Medulla oblongata (tissue), 1 donor: ENCODE data around the gene SULF2.

Experiments
- DNase-seq: peaks from one replicate; pipeline ENCODE4 v3.0.0-alpha.2; 2015; ENCODE audit errors: extremely low spot score

The SULF2 gene

GRCh38 chr20:47648943-47649342 lies 136.3 kb downstream of the SULF2 start:
- no peak for DNase-seq

DNA sequence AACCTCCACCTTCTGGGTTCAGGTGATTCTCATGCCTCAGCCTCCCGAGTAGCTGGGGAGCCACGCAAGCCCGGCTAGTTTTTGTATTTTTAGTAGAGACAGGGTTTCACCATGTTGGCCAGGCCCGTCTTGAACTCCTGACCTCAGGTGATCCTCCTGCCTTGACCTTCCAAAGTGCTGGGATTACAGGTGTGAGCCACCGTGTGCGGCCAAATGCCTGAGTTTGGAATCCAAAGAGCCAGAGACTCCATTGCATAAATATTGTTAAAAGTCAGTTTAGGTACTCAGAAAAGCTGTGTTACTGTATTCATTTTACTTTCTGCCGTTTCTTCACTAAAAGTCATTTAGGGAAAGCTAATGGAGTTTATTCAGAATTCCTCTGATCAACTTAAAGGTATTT lies 137.3 kb downstream of the SULF2 start:
- DNase-seq, result no peak

DNA sequence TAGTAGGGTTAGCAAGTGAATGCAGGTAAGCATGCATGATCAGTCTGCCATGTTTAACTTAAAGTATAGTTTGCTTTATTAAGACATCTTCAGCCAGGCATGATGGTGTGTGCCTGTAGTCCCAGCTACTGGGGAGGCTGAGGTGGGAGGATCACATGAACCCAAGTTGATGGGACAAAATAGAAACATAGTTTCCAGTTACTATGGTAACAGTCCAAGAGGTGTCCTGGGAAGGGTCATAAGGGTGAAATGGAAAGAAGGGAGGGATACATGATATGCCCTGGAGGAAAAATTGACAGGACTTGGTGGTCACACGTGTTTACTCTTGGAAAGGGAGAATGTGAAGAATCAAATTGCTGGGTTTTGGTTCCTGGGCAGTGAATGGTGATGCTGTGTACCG lies 139.6 kb downstream of the SULF2 start:
- DNase-seq, result no peak

GRCh38 chr20:47642624-47643023 lies 142.7 kb downstream of the SULF2 start:
- DNase-seq, result no peak

GRCh38 chr20:47642118-47642517 lies 143.2 kb downstream of the SULF2 start:
- DNase-seq, result peak; percentile 59

DNA sequence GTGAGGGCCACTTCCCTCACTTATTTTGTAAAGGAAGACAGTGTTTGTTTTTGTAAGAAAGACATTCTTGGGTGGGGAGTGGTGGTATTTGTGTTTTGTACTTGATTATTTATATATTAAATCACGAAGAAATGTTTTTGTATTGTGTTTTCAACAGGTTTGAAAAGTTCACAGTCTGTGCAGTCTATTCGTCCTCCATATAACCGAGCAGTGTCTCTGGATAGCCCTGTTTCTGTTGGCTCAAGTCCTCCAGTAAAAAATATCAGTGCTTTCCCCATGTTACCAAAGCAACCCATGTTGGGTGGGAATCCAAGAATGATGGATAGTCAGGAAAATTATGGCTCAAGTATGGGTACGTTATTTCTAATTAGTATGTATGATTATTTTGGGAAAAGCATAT lies 146.4 kb downstream of the SULF2 start:
- no peak for DNase-seq

DNA sequence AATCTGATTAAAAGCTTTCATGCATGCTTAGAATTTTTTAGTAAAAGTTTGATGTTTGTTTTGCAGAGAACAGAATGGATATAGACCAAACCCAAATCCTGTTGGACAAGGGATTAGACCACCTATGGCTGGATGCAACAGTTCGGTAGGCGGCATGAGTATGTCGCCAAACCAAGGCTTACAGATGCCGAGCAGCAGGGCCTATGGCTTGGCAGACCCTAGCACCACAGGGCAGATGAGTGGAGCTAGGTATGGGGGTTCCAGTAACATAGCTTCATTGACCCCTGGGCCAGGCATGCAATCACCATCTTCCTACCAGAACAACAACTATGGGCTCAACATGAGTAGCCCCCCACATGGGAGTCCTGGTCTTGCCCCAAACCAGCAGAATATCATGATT lies 150.0 kb downstream of the SULF2 start:
- DNase-seq, result no peak

DNA sequence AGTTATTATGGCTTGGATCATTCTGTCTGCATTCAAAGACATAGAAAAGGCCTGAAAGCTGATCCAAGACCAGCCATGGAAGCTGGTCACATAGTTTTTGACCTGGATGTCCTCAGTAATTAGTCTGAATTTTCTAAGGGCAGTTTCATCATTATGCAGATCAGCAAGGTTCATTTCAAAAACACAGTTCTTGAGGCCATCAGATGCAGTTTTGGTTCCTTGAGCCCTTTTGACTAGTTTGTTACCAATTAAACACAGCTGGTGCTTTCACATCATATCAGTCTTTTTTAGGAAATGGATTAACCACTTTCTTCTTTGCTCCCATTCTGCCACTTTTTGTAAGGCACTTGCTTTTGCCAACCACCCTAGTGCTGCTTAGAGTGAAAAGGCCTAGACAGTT lies 154.2 kb downstream of the SULF2 start:
- no peak for DNase-seq

DNA sequence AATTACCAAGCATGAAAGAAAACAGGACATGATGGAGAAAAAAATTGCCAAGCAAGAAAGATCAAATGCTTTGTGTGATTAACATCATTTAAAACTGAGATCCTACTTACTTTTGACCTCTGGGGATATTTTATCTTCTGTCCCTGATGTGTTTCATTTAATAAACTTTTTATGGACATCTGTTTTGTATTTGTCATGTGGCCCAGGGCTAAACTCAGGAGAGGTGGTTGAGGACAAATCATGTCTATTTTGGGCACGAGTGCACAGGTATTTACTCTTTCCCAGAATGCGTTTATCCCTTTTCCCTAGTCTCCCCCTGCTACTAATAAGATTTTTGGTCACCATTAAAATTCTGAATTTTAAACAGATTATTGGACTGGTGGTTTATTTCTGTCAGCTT lies 155.4 kb downstream of the SULF2 start:
- DNase-seq, result no peak

- no peak for DNase-seq
Observed at GRCh38 chr20:47627540-47627939, 157.7 kb downstream of the SULF2 start.

GRCh38 chr20:47623206-47623605 lies 162.1 kb downstream of the SULF2 start:
- no peak for DNase-seq

DNA sequence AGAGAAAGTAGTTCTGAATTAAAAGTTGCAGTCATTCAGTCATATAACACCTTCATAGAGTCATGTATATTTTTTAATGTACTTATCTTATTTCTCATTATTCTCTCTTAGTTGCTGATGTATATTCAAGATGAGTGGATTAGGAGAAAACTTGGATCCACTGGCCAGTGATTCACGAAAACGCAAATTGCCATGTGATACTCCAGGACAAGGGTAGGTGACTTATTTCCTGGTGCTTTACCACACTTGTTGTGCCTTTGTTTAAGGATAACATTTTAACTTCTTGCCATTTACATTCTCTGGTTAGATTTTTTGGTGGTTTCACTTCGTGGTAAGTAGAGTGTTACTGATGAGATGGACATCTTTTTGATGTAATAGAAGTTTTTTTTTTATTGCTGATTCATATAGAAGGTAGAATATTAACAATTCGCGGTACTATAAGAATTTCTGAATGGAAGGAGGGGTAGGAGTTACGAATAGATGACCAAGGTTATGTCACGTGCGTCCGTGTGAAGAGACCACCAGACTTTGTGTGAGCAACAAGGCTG lies 163.1 kb downstream of the SULF2 start:
- DNase-seq, result no peak

- peak; percentile 58 for DNase-seq
Observed at GRCh38 chr20:47620808-47621805, 164.2 kb downstream of the SULF2 start.

- no peak for DNase-seq
Observed at GRCh38 chr20:47618479-47618878, 166.8 kb downstream of the SULF2 start.

GRCh38 chr20:47614703-47615309 lies 170.5 kb downstream of the SULF2 start:
- DNase-seq, result no peak

- no peak for DNase-seq
Observed at GRCh38 chr20:47612670-47613069, 172.6 kb downstream of the SULF2 start.

DNA sequence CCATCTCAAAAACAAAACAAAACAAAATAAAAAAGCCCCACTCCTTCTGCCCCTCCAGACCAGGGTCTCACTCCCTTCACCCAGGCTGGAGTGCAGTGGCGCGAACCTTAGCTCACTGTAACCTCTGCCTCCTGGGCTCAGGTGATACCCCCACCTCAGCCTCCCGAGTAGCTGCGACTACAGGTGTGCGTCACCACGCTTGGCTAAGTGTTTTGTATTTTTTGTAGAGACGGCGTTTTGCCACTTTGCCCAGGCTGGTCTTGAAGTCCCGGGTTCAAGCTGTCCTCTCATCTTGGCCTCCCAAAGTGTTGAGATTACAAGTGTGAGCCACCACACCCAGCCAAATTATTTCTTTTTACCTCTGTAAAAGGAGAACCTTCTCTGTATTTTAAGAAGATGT lies 173.5 kb downstream of the SULF2 start:
- DNase-seq, result no peak

- no peak for DNase-seq
Observed at GRCh38 chr20:47610945-47611250, 174.4 kb downstream of the SULF2 start.

DNA sequence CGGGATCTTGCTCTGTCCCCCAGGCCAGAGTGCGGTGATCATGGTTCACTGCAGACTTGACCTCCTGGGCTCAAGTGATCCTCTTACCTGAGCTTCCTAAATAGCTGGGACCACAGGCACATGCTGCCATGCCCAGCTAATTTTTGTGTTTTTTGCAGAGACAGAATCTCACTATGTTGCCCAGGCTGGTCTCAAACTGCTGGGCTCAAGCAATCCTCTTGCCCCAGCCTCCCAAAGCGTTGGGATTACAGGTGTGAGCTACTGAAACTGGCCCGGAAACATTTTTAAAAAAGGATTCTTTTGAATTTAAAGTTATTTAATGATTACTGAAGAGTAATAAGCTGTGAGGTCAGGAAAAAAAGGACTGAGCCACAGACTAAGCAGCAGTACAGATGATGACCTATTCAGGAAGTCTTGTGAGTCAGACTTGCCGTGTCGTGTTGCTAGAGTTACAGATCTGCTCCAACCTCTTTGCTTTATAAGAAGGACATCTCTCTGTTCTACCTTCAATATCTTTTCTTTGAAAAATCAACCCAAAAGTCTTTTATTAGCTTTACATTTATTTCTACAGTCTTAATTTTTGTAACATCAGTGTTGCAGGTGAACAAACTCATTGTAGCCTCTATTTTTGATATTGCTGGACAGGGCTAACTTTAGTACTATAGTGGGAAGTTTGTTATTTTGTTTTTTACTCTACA lies 174.9 kb downstream of the SULF2 start:
- peak; percentile 12 for DNase-seq

GRCh38 chr20:47609001-47609400 lies 176.3 kb downstream of the SULF2 start:
- no peak for DNase-seq
